Nephron (organoid): Measurements from ENCODE around the gene APOL6.

Source experiments
- H3K27ac Mint-ChIP-seq, 3 experiments: 2 replicates each; pipeline ENCODE4 v1.8.0; 2020; ENCODE audit warnings: mixed read lengths in 3 of 3, mild to moderate bottlenecking in 2 of 3, moderate library complexity in 1 of 3
- H3K27me3 Mint-ChIP-seq: 2 replicates; pipeline ENCODE4 v1.8.0; 2021; ENCODE audit warnings: low read depth, mild to moderate bottlenecking, moderate library complexity, mixed read lengths
- H3K36me3 Mint-ChIP-seq: 2 replicates; pipeline ENCODE4 v1.8.0; 2020; ENCODE audit warnings: low read depth, mixed read lengths
- H3K4me1 Mint-ChIP-seq: 2 replicates; pipeline ENCODE4 v1.8.0; 2020; ENCODE audit warnings: mixed read lengths
- H3K4me3 Mint-ChIP-seq, 3 experiments: 2 replicates each; pipeline ENCODE4 v1.8.0; 2020; ENCODE audit warnings: mild to moderate bottlenecking in 3 of 3, mixed read lengths in 3 of 3, moderate library complexity in 2 of 3
- H3K9me3 Mint-ChIP-seq: 2 replicates; pipeline ENCODE4 v1.8.0; 2020; ENCODE audit warnings: mixed read lengths
- TF ChIP-seq, protein P1 (sequence below), 3 experiments: fragments of 200-600 bp; sonication (generic); IDR thresholded peaks; one replicate each; pipeline ENCODE4 v1.5.0; 2021; ENCODE audit warnings: antibody characterized with exemption in 3 of 3; ENCODE audit not compliant: unreplicated experiment in 3 of 3

The APOL6 gene

GRCh38 chr22:35604621-35605368, 43.5 kb upstream of the APOL6 start:
- TF ChIP-seq, protein P1, sequence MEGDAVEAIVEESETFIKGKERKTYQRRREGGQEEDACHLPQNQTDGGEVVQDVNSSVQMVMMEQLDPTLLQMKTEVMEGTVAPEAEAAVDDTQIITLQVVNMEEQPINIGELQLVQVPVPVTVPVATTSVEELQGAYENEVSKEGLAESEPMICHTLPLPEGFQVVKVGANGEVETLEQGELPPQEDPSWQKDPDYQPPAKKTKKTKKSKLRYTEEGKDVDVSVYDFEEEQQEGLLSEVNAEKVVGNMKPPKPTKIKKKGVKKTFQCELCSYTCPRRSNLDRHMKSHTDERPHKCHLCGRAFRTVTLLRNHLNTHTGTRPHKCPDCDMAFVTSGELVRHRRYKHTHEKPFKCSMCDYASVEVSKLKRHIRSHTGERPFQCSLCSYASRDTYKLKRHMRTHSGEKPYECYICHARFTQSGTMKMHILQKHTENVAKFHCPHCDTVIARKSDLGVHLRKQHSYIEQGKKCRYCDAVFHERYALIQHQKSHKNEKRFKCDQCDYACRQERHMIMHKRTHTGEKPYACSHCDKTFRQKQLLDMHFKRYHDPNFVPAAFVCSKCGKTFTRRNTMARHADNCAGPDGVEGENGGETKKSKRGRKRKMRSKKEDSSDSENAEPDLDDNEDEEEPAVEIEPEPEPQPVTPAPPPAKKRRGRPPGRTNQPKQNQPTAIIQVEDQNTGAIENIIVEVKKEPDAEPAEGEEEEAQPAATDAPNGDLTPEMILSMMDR (IDR thresholded peaks at IDR 0.05; ENCODE audit: unreplicated experiment in 3 of 3) = no peak
- Mint-ChIP-seq H3K9me3 (no peaks in the 10 kb centered on the region), H3K27me3 (peaks cover 13% of the 10 kb centered on the region), H3K4me1 (peaks cover 10% of the 10 kb centered on the region), H3K27ac (no peak overlapping the region), H3K36me3 (no peaks in the 10 kb centered on the region), H3K4me3 (no peak overlapping the region)

DNA sequence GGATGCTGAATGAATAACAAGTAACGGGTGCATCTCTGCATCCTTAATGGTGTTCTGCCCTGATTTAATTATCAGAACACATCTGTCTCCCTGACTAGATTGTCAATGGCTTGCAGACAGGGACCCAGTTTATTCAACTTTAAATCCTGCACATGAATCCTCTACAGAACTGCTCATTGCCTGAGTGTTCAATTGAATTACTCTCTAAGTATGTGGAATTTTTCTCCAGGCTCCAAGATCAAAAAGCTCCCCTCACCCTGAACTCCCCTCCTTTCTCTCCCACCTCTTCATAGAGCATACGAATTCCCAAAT, 42.9 kb upstream of the APOL6 start:
- no peak overlapping the region for H3K4me3 Mint-ChIP-seq
- H3K36me3 Mint-ChIP-seq = no peaks in the 10 kb centered on the region
- peaks cover 13% of the 10 kb centered on the region for H3K27me3 Mint-ChIP-seq
- peaks cover 10% of the 10 kb centered on the region for H3K4me1 Mint-ChIP-seq
- H3K9me3 Mint-ChIP-seq = no peaks in the 10 kb centered on the region
- TF ChIP-seq, protein P1 (IDR thresholded peaks at IDR 0.05; ENCODE audit: unreplicated experiment in 3 of 3) = no peak
- no peak overlapping the region for H3K27ac Mint-ChIP-seq

DNA sequence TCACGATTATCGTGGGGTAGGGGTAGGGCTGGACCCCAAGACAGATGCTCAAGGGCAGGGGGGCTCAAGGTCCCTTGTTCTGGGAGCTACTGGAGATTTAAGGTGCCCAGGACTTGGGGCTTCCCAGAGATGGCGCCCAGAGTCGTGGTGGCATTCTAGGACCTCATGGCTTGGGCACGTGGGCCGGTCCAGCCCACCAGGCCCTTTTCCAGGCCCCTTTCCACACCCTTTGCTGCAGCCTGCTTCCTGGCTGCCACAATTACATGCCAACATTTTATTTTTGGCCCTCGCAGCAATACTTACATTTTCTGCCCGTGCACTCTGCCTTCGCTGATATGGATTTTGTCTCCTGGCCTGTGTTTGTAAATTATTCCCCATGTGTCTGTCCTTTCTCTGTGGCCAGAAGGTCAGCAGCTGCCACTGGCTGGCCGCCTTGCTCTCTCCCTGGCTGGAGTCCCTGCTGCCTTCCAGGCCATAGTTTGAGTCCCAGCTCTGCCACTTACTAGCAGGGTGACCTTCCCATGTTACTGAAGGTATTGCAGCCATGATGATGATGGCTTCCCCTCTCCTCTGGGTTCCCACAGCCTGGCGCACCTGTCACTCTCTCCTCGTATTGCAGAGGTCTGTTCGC, 42.3 kb upstream of the APOL6 start:
- no peak overlapping the region for H3K27ac Mint-ChIP-seq

DNA sequence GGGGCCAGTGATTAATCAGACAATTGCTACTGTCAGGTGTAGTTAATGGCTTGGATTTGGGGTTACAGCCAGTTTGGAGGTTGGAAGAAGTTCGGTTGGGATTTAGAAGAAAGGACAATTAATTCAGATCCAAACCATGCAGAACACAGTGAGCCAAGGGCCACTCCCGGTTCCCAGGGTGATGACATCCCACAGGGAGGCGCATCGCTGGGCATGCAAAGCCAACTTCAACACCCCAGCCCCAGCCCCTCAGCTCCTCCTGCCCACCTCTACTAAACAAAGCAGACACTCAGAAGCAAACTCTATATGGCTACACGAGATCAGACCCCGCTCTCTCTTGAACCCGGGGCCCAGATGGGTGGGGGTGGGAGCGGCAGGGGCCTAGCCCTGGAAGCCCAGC, 41.3 kb upstream of the APOL6 start:
- Mint-ChIP-seq H3K36me3 (no peaks in the 10 kb centered on the region), H3K4me1 (peaks cover 10% of the 10 kb centered on the region), H3K4me3 (no peak overlapping the region), H3K27me3 (peaks cover 16% of the 10 kb centered on the region), H3K9me3 (no peaks in the 10 kb centered on the region), H3K27ac (no peak overlapping the region)
- TF ChIP-seq, protein P1 (IDR thresholded peaks at IDR 0.05; ENCODE audit: unreplicated experiment in 3 of 3) = no peak

More for the DNA sequence above, 42.3 kb upstream of the APOL6 start:
- Mint-ChIP-seq H3K27me3 (peaks cover 13% of the 10 kb centered on the region), H3K36me3 (no peaks in the 10 kb centered on the region), H3K4me3 (no peak overlapping the region), H3K4me1 (peaks cover 10% of the 10 kb centered on the region), H3K9me3 (no peaks in the 10 kb centered on the region)
- TF ChIP-seq, protein P1 (IDR thresholded peaks at IDR 0.05; ENCODE audit: unreplicated experiment in 3 of 3) = no peak

DNA sequence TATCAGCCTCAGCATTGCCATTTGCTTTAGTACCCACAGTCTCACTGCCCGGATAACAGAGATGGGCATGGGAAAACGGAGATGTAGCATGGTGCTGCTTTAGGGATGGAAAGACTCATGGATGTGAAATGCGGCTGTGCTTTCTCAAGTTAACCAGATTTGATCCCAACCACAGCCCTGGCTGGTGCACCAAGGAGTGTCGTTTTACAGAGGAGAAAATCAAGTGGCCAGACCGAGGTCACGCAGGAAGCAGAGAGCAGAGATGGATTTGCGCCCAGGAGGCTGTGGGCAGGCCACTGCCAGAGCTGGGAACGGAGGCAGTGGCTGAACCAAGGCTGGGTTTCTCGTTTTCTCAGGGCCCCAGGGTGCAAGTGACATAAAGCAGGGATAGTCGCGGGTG, 40.2 kb upstream of the APOL6 start:
- H3K27me3 Mint-ChIP-seq = peaks cover 18% of the 10 kb centered on the region
- H3K9me3 Mint-ChIP-seq = no peaks in the 10 kb centered on the region
- no peaks in the 10 kb centered on the region for H3K36me3 Mint-ChIP-seq
- H3K27ac Mint-ChIP-seq = no peak overlapping the region
- H3K4me3 Mint-ChIP-seq = no peak overlapping the region
- TF ChIP-seq, protein P1 (IDR thresholded peaks at IDR 0.05; ENCODE audit: unreplicated experiment in 3 of 3) = no peak
- H3K4me1 Mint-ChIP-seq = peaks cover 10% of the 10 kb centered on the region

GRCh38 chr22:35609261-35609660, 39.0 kb upstream of the APOL6 start:
- no peaks in the 10 kb centered on the region for H3K36me3 Mint-ChIP-seq
- H3K4me1 Mint-ChIP-seq = peaks cover 10% of the 10 kb centered on the region
- H3K27ac Mint-ChIP-seq = no peak overlapping the region
- TF ChIP-seq, protein P1 (IDR thresholded peaks at IDR 0.05; ENCODE audit: unreplicated experiment in 3 of 3) = no peak
- H3K9me3 Mint-ChIP-seq = no peaks in the 10 kb centered on the region
- H3K27me3 Mint-ChIP-seq = peaks cover 18% of the 10 kb centered on the region
- no peak overlapping the region for H3K4me3 Mint-ChIP-seq
